PC-3 (cell line): ENCODE data around the gene DGKH. TPM values are rescaled to one million over a fixed set of nuclear protein-coding genes. Genes with fewer than 3 reads are reported as not detected.

ENCODE experiments used
- ATAC-seq: fragments of 200-7000 bp; cut with Tn5 transposase; 2 replicates; pipeline ENCODE4 v1.9.1; 2020; ENCODE audit warnings: mild to moderate bottlenecking, moderate library complexity
- BruUV-seq: library from RNA; stranded (reverse); fragments of 400-500 nt; replicated peaks from 2 replicates; lab custom pipeline; 2021; lab: Mats Ljungman, UMichigan
- CTCF ChIA-PET: fragments of 300-600 bp; sonication (Branson Sonifier 250); formaldehyde crosslinking; loops from one replicate; lab custom pipeline; 2022; ENCODE audit warnings: antibody characterized with exemption; lab: Charles Lee
- POLR2A ChIA-PET: fragments of 300-600 bp; sonication (Branson Sonifier 250); formaldehyde crosslinking; loops from one replicate; lab custom pipeline; 2022; ENCODE audit warnings: antibody characterized with exemption; ENCODE audit not compliant: unreplicated experiment; lab: Charles Lee
- DNase-seq: peaks from one replicate; pipeline ENCODE4 v3.0.0-alpha.2; 2015
- H2AFZ ChIP-seq: fragments of 300-600 bp; sonication (generic); 2 replicates; pipeline ENCODE4 v1.6.0; 2016; ENCODE audit warnings: antibody characterized with exemption, low read length
- H3F3A ChIP-seq: fragments of 300-600 bp; sonication (generic); one replicate; pipeline ENCODE4 v1.6.0; 2017; ENCODE audit warnings: antibody characterized with exemption, low read length, control low read depth, mild to moderate bottlenecking; ENCODE audit not compliant: unreplicated experiment
- H3K27ac ChIP-seq: fragments of 300-600 bp; sonication (generic); 2 replicates; pipeline ENCODE4 v1.5.1; 2016; ENCODE audit warnings: mild to moderate bottlenecking, low read length
- H3K27me3 ChIP-seq: fragments of 300-600 bp; sonication (generic); 2 replicates; pipeline ENCODE4 v1.6.1; 2016; ENCODE audit warnings: low read length, mixed read lengths
- H3K36me3 ChIP-seq: fragments of 300-600 bp; sonication (generic); 2 replicates; pipeline ENCODE4 v1.6.1; 2016; ENCODE audit warnings: low read depth, mixed run types, low read length, mixed read lengths
- H3K4me1 ChIP-seq: fragments of 300-600 bp; sonication (generic); 2 replicates; pipeline ENCODE4 v1.5.1; 2016; ENCODE audit warnings: low read length; ENCODE audit not compliant: insufficient read depth
- H3K4me2 ChIP-seq: fragments of 300-600 bp; sonication (generic); 2 replicates; pipeline ENCODE4 v1.6.0; 2016; ENCODE audit warnings: low read length
- H3K4me3 ChIP-seq: fragments of 300-600 bp; sonication (generic); 2 replicates; pipeline ENCODE4 v1.5.1; 2016; ENCODE audit warnings: mild to moderate bottlenecking, low read length, mixed read lengths
- H3K79me2 ChIP-seq: fragments of 300-600 bp; sonication (generic); 2 replicates; pipeline ENCODE4 v1.6.1; 2017; ENCODE audit warnings: low read length, mixed read lengths
- H3K9ac ChIP-seq: fragments of 300-600 bp; sonication (generic); 2 replicates; pipeline ENCODE4 v1.6.0; 2016; ENCODE audit warnings: mild to moderate bottlenecking, low read length
- H3K9me2 ChIP-seq: fragments of 300-600 bp; sonication (generic); replicated peaks from 2 replicates; pipeline ENCODE4 v1.6.1; 2016; ENCODE audit warnings: mixed run types, low read length, mixed read lengths
- H3K9me3 ChIP-seq: fragments of 300-600 bp; sonication (generic); 2 replicates; pipeline ENCODE4 v1.6.1; 2016; ENCODE audit warnings: low read length, mixed read lengths
- H4K20me1 ChIP-seq: fragments of 300-600 bp; sonication (generic); 2 replicates; pipeline ENCODE4 v1.6.1; 2016; ENCODE audit warnings: low read length, mixed read lengths
- EZH2 ChIP-seq: fragments of 300-600 bp; sonication (generic); IDR thresholded peaks from one replicate; pipeline ENCODE4 v1.6.1; 2017; ENCODE audit warnings: antibody characterized with exemption, mild to moderate bottlenecking, low read length; ENCODE audit not compliant: unreplicated experiment
- EZH2phosphoT487 ChIP-seq: fragments of 300-600 bp; sonication (generic); IDR thresholded peaks from 2 replicates; pipeline ENCODE4 v1.6.1; 2018; ENCODE audit warnings: mild to moderate bottlenecking, antibody characterized with exemption, low read length, borderline replicate concordance
- intact Hi-C: fragments of 100-400 bp; cut with micrococcal nuclease; formaldehyde crosslinking; loops from 2 replicates; pipeline ENCODE4 v1.9.0; 2023
- total RNA-seq: library from RNA; depleted of rRNA; stranded (reverse); fragments of >200 nt; gene quantifications from 2 replicates; pipeline ENCODE4 v1.2.3, GENCODE V29; 2014
- TF ChIP-seq, protein P1 (sequence below): fragments of 300-600 bp; sonication (generic); conservative IDR thresholded peaks from 2 replicates; pipeline ENCODE4 v1.5.1; 2017; ENCODE audit warnings: antibody characterized with exemption, low read depth, mild to moderate bottlenecking, low read length

The DGKH gene
- total RNA-seq, 1 experiment from 2014 or later = 5.9 TPM

DNA sequence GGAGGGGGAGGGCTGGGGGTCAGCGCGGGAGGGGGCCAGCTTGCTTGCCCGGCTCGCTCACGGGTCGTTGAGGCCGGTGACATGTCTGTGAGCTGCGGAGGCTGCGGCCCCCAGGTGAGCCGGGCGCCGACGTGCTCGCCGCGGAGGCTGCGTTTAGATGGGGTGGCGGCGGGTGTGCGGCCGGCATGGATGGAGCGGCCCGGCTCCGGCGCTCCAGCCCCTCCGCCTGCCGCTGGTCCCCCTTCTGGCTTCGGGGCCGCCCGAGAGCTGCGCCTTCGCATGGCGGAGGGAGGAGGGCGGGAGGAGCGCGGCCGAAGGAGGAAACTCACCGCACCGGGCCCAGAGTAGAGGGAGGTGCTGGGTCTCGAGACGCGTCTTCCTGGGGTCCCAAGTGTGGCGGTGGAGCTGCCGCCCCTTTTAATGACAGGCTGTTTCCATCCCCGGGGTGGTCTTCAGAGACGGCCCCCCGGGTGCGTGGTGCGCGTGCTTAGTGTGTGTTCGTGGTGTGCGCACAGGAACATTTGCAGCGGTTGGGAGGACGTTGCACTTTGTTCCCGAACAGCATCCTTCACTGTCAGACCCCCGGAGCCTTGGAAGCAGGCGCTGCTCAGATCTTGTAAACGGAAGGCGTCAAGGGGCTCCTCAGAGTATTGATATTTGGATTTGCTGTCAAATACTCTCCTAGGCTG is 223.8 kb downstream of the DGKH start, which contains the start of gene AKAP11:
Gene AKAP11, plus strand, starts transcription at position 38 of the 689 bp plus-strand sequence. CDS start 14,197 bp downstream, outside the sequence.
- ChIA-PET POLR2A (no interaction called here), CTCF (interaction anchor here (0.6 kb wide), 1 partner anchor 307 kb away, joined by 3 read pairs; no protein-coding TSS in a partner anchor)
- Histone ChIP-seq H3K36me3 (no peaks in the 10 kb centered on the region), H3K4me2 (peak within 1 kb of the TSS; percentile 77), H3F3A (no peaks in the 10 kb centered on the region), H3K27ac (peak within 1 kb of the TSS; percentile 9; the same call in 1 of the 2 replicates), H3K4me3 (peak within 1 kb of the TSS; percentile 95), H2AFZ (peak within 1 kb of the TSS; percentile 99), H4K20me1 (no peaks in the 10 kb centered on the region), H3K27me3 (no peaks in the 10 kb centered on the region), H3K9ac (peak within 1 kb of the TSS; percentile 93), H3K9me2 (no peaks in the 10 kb centered on the region), H3K79me2 (peaks cover 32% of the 10 kb centered on the region), H3K9me3 (no peaks in the 10 kb centered on the region), H3K4me1 (peaks cover 12% of the 10 kb centered on the region; the same call in 1 of the 2 replicates)
- ATAC-seq (peak; percentile 66), DNase-seq (peak; percentile 18)
- TF ChIP-seq, protein P1, sequence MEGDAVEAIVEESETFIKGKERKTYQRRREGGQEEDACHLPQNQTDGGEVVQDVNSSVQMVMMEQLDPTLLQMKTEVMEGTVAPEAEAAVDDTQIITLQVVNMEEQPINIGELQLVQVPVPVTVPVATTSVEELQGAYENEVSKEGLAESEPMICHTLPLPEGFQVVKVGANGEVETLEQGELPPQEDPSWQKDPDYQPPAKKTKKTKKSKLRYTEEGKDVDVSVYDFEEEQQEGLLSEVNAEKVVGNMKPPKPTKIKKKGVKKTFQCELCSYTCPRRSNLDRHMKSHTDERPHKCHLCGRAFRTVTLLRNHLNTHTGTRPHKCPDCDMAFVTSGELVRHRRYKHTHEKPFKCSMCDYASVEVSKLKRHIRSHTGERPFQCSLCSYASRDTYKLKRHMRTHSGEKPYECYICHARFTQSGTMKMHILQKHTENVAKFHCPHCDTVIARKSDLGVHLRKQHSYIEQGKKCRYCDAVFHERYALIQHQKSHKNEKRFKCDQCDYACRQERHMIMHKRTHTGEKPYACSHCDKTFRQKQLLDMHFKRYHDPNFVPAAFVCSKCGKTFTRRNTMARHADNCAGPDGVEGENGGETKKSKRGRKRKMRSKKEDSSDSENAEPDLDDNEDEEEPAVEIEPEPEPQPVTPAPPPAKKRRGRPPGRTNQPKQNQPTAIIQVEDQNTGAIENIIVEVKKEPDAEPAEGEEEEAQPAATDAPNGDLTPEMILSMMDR = no peak
- no peak for TF ChIP-seq EZH2phosphoT487
- TF ChIP-seq EZH2 = no peak
- BruUV-seq = no TSS peak
- intact Hi-C loops = no loop called here

DNA sequence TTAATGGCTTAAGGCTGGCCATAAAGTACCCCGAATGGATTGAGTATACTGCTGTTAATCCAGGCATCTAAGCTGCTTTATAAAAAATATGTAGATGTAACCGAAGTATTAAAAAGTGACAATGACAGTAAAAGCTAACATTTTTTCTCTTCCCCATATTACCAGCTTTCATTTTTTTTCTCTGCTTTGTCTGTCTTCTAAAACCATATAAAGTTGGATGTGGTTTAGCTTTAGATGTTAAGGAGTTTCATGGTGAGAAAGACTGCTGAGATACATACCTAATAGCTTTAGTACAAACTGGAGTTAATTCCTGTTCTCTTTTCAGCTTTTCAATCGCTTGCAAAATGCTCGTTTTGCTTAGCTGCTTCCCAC is 224.3 kb downstream of the DGKH start:
- H3K9me2 ChIP-seq = no peaks in the 10 kb centered on the region
- BruUV-seq = TSS peak; percentile 52
- H3K27ac ChIP-seq = no peak overlapping the region
- peaks cover 12% of the 10 kb centered on the region; the same call in 1 of the 2 replicates for H3K4me1 ChIP-seq
- H3F3A ChIP-seq = no peaks in the 10 kb centered on the region
- no peaks in the 10 kb centered on the region for H3K36me3 ChIP-seq
- no peaks in the 10 kb centered on the region for H3K27me3 ChIP-seq
- no peaks in the 10 kb centered on the region for H3K9me3 ChIP-seq
- ATAC-seq = no peak
- peak overlapping the region; percentile 96 for H2AFZ ChIP-seq
- H3K79me2 ChIP-seq = peaks cover 35% of the 10 kb centered on the region
- POLR2A ChIA-PET = no interaction called here
- H3K4me3 ChIP-seq = peak overlapping the region; percentile 95
- no peaks in the 10 kb centered on the region for H4K20me1 ChIP-seq
- H3K4me2 ChIP-seq = peak overlapping the region; percentile 77
- TF ChIP-seq, protein P1 = no peak
- no peak for TF ChIP-seq EZH2phosphoT487
- TF ChIP-seq EZH2 = no peak
- CTCF ChIA-PET = no interaction called here
- no peak for DNase-seq
- peak overlapping the region; percentile 93 for H3K9ac ChIP-seq
- intact Hi-C loops = no loop called here
